CD8-positive, alpha-beta memory T cell (primary cell): ENCODE measurements around the gene CBLL2. TPM values are rescaled to one million over a fixed set of nuclear protein-coding genes. Genes with fewer than 3 reads are reported as not detected.

Experiments
- CTCF ChIA-PET: fragments of 350-600 bp; sonication (Branson Sonifier 250); formaldehyde crosslinking; loops from one replicate; lab custom pipeline; 2021; ENCODE audit warnings: antibody characterized with exemption; lab: Charles Lee
- POLR2A ChIA-PET: fragments of 350-600 bp; sonication (Branson Sonifier 250); formaldehyde crosslinking; loops from one replicate; lab custom pipeline; 2021; ENCODE audit warnings: antibody characterized with exemption; lab: Charles Lee
- DNase-seq, 5 donors: peaks; one replicate each; pipeline versions ENCODE4 v3.0.0 to v3.0.0-alpha.2; 2020 to 2022; ENCODE audit warnings: mixed read lengths in 1 of 5
- H3K27ac ChIP-seq: one replicate; pipeline ENCODE4 v1.7.0; 2013; ENCODE audit warnings: low read depth, mild to moderate bottlenecking, low read length, moderate library complexity
- H3K27me3 ChIP-seq: 2 replicates; pipeline ENCODE4 v1.7.0; 2013; ENCODE audit warnings: low read length, mild to moderate bottlenecking; ENCODE audit not compliant: insufficient read depth, poor library complexity, severe bottlenecking
- H3K36me3 ChIP-seq: 2 replicates; pipeline ENCODE4 v1.7.0; 2013; ENCODE audit warnings: mild to moderate bottlenecking, low read length, moderate library complexity; ENCODE audit not compliant: insufficient read depth
- H3K4me1 ChIP-seq: 2 replicates; pipeline ENCODE4 v1.7.0; 2013; ENCODE audit warnings: mild to moderate bottlenecking, low read length, moderate library complexity; ENCODE audit not compliant: insufficient read depth
- H3K4me3 ChIP-seq: 2 replicates; pipeline ENCODE4 v1.7.0; 2013; ENCODE audit warnings: mild to moderate bottlenecking, low read length
- H3K9me3 ChIP-seq: 2 replicates; pipeline ENCODE4 v1.7.0; 2013; ENCODE audit warnings: mild to moderate bottlenecking, low read length
- H3K27ac Mint-ChIP-seq, 8 donors: one replicate each; pipeline ENCODE4 v1.8.0; 2020 to 2021; ENCODE audit warnings: mixed read lengths in 8 of 8, mild to moderate bottlenecking in 6 of 8, inconsistent platforms in 3 of 8, moderate library complexity in 3 of 8
- H3K27me3 Mint-ChIP-seq, 2 donors: one replicate each; pipeline ENCODE4 v1.8.0; 2020 to 2021; ENCODE audit warnings: mixed read lengths in 2 of 2, mild to moderate bottlenecking in 1 of 2, moderate library complexity in 1 of 2
- H3K36me3 Mint-ChIP-seq, 3 donors: one replicate each; pipeline ENCODE4 v1.8.0; 2020 to 2021; ENCODE audit warnings: mixed read lengths in 3 of 3, inconsistent platforms in 1 of 3, mild to moderate bottlenecking in 1 of 3
- H3K4me1 Mint-ChIP-seq, 3 donors: one replicate each; pipeline ENCODE4 v1.8.0; 2020 to 2021; ENCODE audit warnings: mixed read lengths in 3 of 3, inconsistent platforms in 1 of 3, mild to moderate bottlenecking in 1 of 3
- H3K4me3 Mint-ChIP-seq, 7 donors: one replicate each; pipeline ENCODE4 v1.8.0; 2020 to 2021; ENCODE audit warnings: mixed read lengths in 7 of 7, mild to moderate bottlenecking in 6 of 7, moderate library complexity in 4 of 7, inconsistent platforms in 2 of 7
- H3K9me3 Mint-ChIP-seq, 5 donors: one replicate each; pipeline ENCODE4 v1.8.0; 2020 to 2022; ENCODE audit warnings: mixed read lengths in 5 of 5, mild to moderate bottlenecking in 3 of 5, moderate library complexity in 2 of 5, inconsistent platforms in 1 of 5
- polyA plus RNA-seq: library from polyadenylated mRNA; unstranded; fragments of 300-500 nt; fragmentation: Illumina TruSeq; gene quantifications from one replicate; pipeline ENCODE4 v1.2.3, GENCODE V29; 2021
- total RNA-seq, 2 experiments: library from RNA; stranded (reverse); gene quantifications; one replicate each; pipeline ENCODE4 v1.2.3, GENCODE V29; 2021

Gene CBLL2
- total and polyA plus RNA-seq, 3 experiments from 2014 or later: not detected

DNA sequence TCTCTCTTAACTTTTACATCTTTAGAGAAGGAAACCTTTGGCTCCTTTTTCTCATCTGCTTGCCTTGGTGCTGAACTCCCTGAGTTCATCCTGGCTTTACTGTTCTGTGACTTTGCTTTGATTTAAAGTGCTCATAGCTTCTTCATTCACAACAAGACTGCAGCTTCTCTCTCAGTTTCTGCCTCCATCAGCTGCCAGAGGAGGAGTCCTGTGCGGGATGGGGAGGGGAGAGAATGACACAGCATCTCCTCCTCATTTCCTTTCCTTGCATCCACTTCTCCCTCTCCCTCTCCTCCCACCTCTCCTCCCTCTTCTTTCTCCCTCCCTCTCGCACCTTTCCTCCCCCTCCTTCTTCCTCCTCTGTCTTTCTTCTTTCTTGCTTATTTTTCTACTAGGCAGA is 42.0 kb downstream of the CBLL2 start:
- ChIA-PET CTCF (no interaction called here), POLR2A (no interaction called here)
- no peaks in the 10 kb centered on the region for H3K36me3 ChIP-seq
- H3K4me3 Mint-ChIP-seq: no peak overlapping the region
- H3K4me1 ChIP-seq: no peaks in the 10 kb centered on the region
- DNase-seq: no peak
- no peaks in the 10 kb centered on the region for H3K27me3 ChIP-seq
- H3K9me3 ChIP-seq: no peaks in the 10 kb centered on the region
- no peaks in the 10 kb centered on the region for H3K36me3 Mint-ChIP-seq
- H3K9me3 Mint-ChIP-seq: no peaks in the 10 kb centered on the region
- H3K27ac Mint-ChIP-seq: no peak overlapping the region
- H3K4me1 Mint-ChIP-seq: no peaks in the 10 kb centered on the region
- no peak overlapping the region for H3K4me3 ChIP-seq
- no peak overlapping the region for H3K27ac ChIP-seq
- peaks cover 0 to 4% of the 10 kb centered on the region in 2 donors for H3K27me3 Mint-ChIP-seq

GRCh38 chrX:22315151-22315550 is 42.4 kb downstream of the CBLL2 start:
- H3K9me3 Mint-ChIP-seq: no peaks in the 10 kb centered on the region
- Histone ChIP-seq H3K9me3 (no peaks in the 10 kb centered on the region), H3K27ac (no peak overlapping the region), H3K36me3 (no peaks in the 10 kb centered on the region), H3K4me1 (no peaks in the 10 kb centered on the region), H3K4me3 (no peak overlapping the region), H3K27me3 (no peaks in the 10 kb centered on the region)
- H3K36me3 Mint-ChIP-seq: no peaks in the 10 kb centered on the region
- H3K4me3 Mint-ChIP-seq: no peak overlapping the region
- CTCF ChIA-PET: no interaction called here
- peaks cover 0 to 4% of the 10 kb centered on the region in 2 donors for H3K27me3 Mint-ChIP-seq
- no peak for DNase-seq
- POLR2A ChIA-PET: no interaction called here
- H3K4me1 Mint-ChIP-seq: no peaks in the 10 kb centered on the region
- H3K27ac Mint-ChIP-seq: no peak overlapping the region

- H3K4me1 Mint-ChIP-seq: no peaks in the 10 kb centered on the region
- Histone ChIP-seq H3K27ac (no peak overlapping the region), H3K4me3 (no peak overlapping the region), H3K36me3 (no peaks in the 10 kb centered on the region), H3K9me3 (no peaks in the 10 kb centered on the region), H3K4me1 (no peaks in the 10 kb centered on the region), H3K27me3 (no peaks in the 10 kb centered on the region)
- peaks cover 0 to 2% (median 0%) of the 10 kb centered on the region in 5 donors for H3K9me3 Mint-ChIP-seq
- no peak for DNase-seq
- H3K27ac Mint-ChIP-seq: no peak overlapping the region
- POLR2A ChIA-PET: no interaction called here
- peaks cover 0 to 3% (median 0%) of the 10 kb centered on the region in 3 donors for H3K36me3 Mint-ChIP-seq
- H3K4me3 Mint-ChIP-seq: no peak overlapping the region
- CTCF ChIA-PET: no interaction called here
- no peaks in the 10 kb centered on the region for H3K27me3 Mint-ChIP-seq
Observed at GRCh38 chrX:22320236-22320873, 47.6 kb downstream of the CBLL2 start.

GRCh38 chrX:22323541-22323940 is 50.8 kb downstream of the CBLL2 start:
- no peak overlapping the region for H3K4me3 ChIP-seq
- peaks cover 0 to 2% (median 0%) of the 10 kb centered on the region in 5 donors for H3K9me3 Mint-ChIP-seq
- DNase-seq: no peak
- H3K27me3 Mint-ChIP-seq: no peaks in the 10 kb centered on the region
- H3K36me3 Mint-ChIP-seq: peaks cover 0 to 3% (median 0%) of the 10 kb centered on the region in 3 donors
- ChIA-PET POLR2A (no interaction called here), CTCF (no interaction called here)
- H3K4me3 Mint-ChIP-seq: no peak overlapping the region
- no peaks in the 10 kb centered on the region for H3K4me1 Mint-ChIP-seq
- H3K27ac ChIP-seq: no peak overlapping the region
- H3K36me3 ChIP-seq: no peaks in the 10 kb centered on the region
- no peak overlapping the region for H3K27ac Mint-ChIP-seq
- no peaks in the 10 kb centered on the region for H3K4me1 ChIP-seq
- H3K9me3 ChIP-seq: no peaks in the 10 kb centered on the region
- no peaks in the 10 kb centered on the region for H3K27me3 ChIP-seq

Other genes starting within 250 kb of the CBLL2 start
- 10 to 100 TPM; 20.1 to 20.8 TPM for gene PHEX, start 240.6 kb upstream of the CBLL2 start, total RNA-seq
- 0.36 TPM for gene PHEX, start 240.6 kb upstream of the CBLL2 start, polyA plus RNA-seq